ENCODE measurements around the gene S100A11. TPM values are rescaled to one million over a fixed set of nuclear protein-coding genes. Genes with fewer than 3 reads are reported as not detected.
"Not testable (repeated sequence)": the region's sequence is repeated elsewhere in the genome, so short reads cannot be mapped to it uniquely, and the experiment has no call there.

The S100A11 gene
- polyA plus RNA-seq, 1 of the 3 experiments (the other 2 are of a cell fraction), result 736 TPM

- Histone ChIP-seq H3K9ac (no peak overlapping the region), H3K79me2 (ENCODE audit: insufficient read depth) (no peaks in the 10 kb centered on the region), H4K20me1 (ENCODE audit: insufficient read depth) (no peaks in the 10 kb centered on the region), H3K9me2 (no peaks in the 10 kb centered on the region), H3K4me1 (ENCODE audit: control insufficient read depth in 1 of 2, insufficient read depth in 2 of 2, low read depth in 1 of 2, low read length in 1 of 2) (no peaks in the 10 kb centered on the region), H3K4me3 (ENCODE audit: low read depth in 2 of 2, low read length in 1 of 2) (no peak overlapping the region), H3K4me2 (no peak overlapping the region), H3F3A (replicated peaks; ENCODE audit: insufficient read depth) (no peaks in the 10 kb centered on the region), H3K27me3 (ENCODE audit: insufficient read depth) (peaks cover 4% of the 10 kb centered on the region; the same call in 1 of the 2 replicates), H3K9me3 (no peaks in the 10 kb centered on the region), H3K36me3 (replicated peaks in 1 of 2; ENCODE audit: control insufficient read depth in 1 of 2, insufficient read depth in 2 of 2, low read length in 1 of 2) (no peaks in the 10 kb centered on the region), H3K27ac (ENCODE audit: low read depth in 2 of 2, low read length in 1 of 2) (no peak overlapping the region), H2AFZ (ENCODE audit: low read depth) (no peak overlapping the region)
- no peak for DNase-seq
- ChIA-PET CTCF (no interaction called here), POLR2A (no interaction called here)
- WGBS (ENCODE audit: low lambda C conversion rate), result 0% methylated on average over 1 of the region's 1 CpG
- no peak for TF ChIP-seq NRF1 (IDR thresholded peaks at IDR 0.05; ENCODE audit: low read depth, low read length)
- TF ChIP-seq NFIC (IDR thresholded peaks at IDR 0.05; ENCODE audit: borderline replicate concordance), result no peak
- TF ChIP-seq YY1 (IDR thresholded peaks at IDR 0.05; ENCODE audit: low read depth), result no peak
- TF ChIP-seq SIN3A (IDR thresholded peaks at IDR 0.05; ENCODE audit: borderline replicate concordance, low read depth, low read length), result no peak
- TF ChIP-seq POLR2AphosphoS5 (IDR thresholded peaks at IDR 0.05; ENCODE audit: low read depth, low read length), result no peak
- TF ChIP-seq MEF2A (IDR thresholded peaks at IDR 0.05; ENCODE audit: borderline replicate concordance, low read depth), result no peak
- TF ChIP-seq EZH2phosphoT487 (IDR thresholded peaks at IDR 0.05; ENCODE audit: borderline replicate concordance, low read depth), result no peak
- no peak for TF ChIP-seq TCF12 (IDR thresholded peaks at IDR 0.05)
- TF ChIP-seq, protein P1, sequence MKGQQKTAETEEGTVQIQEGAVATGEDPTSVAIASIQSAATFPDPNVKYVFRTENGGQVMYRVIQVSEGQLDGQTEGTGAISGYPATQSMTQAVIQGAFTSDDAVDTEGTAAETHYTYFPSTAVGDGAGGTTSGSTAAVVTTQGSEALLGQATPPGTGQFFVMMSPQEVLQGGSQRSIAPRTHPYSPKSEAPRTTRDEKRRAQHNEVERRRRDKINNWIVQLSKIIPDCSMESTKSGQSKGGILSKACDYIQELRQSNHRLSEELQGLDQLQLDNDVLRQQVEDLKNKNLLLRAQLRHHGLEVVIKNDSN (IDR thresholded peaks at IDR 0.05; ENCODE audit: borderline replicate concordance, low read depth), result no peak
- TF ChIP-seq, protein P2, sequence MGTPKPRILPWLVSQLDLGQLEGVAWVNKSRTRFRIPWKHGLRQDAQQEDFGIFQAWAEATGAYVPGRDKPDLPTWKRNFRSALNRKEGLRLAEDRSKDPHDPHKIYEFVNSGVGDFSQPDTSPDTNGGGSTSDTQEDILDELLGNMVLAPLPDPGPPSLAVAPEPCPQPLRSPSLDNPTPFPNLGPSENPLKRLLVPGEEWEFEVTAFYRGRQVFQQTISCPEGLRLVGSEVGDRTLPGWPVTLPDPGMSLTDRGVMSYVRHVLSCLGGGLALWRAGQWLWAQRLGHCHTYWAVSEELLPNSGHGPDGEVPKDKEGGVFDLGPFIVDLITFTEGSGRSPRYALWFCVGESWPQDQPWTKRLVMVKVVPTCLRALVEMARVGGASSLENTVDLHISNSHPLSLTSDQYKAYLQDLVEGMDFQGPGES (IDR thresholded peaks at IDR 0.05; ENCODE audit: low read depth, low read length), result no peak
These were observed 48.0 kb upstream of the S100A11 start for GRCh38 chr1:152084853-152085252.

- H3K27ac ChIP-seq (ENCODE audit: low read depth in 2 of 2, low read length in 1 of 2); H3K4me1 ChIP-seq (ENCODE audit: control insufficient read depth in 1 of 2, insufficient read depth in 2 of 2, low read depth in 1 of 2, low read length in 1 of 2); H2AFZ ChIP-seq (ENCODE audit: low read depth); POLR2A ChIA-PET; H3F3A ChIP-seq (replicated peaks; ENCODE audit: insufficient read depth); DNase-seq; H3K36me3 ChIP-seq (replicated peaks in 1 of 2; ENCODE audit: control insufficient read depth in 1 of 2, insufficient read depth in 2 of 2, low read length in 1 of 2); H3K9me2 ChIP-seq; H3K4me3 ChIP-seq (ENCODE audit: low read depth in 2 of 2, low read length in 1 of 2); H3K9me3 ChIP-seq; CTCF ChIA-PET; H3K9ac ChIP-seq; H3K4me2 ChIP-seq; H3K79me2 ChIP-seq (ENCODE audit: insufficient read depth); H4K20me1 ChIP-seq (ENCODE audit: insufficient read depth): not testable (repeated sequence)
- WGBS (ENCODE audit: low lambda C conversion rate), result 33% methylated on average over 3 of the region's 17 CpGs
- H3K27me3 ChIP-seq (ENCODE audit: insufficient read depth), result peaks cover 37% of the 10 kb centered on the region
These were observed 44.2 kb upstream of the S100A11 start for GRCh38 chr1:152081026-152081425.

- H3K79me2 ChIP-seq (ENCODE audit: insufficient read depth); H4K20me1 ChIP-seq (ENCODE audit: insufficient read depth); H3K4me2 ChIP-seq; H3K4me3 ChIP-seq (ENCODE audit: low read depth in 2 of 2, low read length in 1 of 2); H3K4me1 ChIP-seq (ENCODE audit: control insufficient read depth in 1 of 2, insufficient read depth in 2 of 2, low read depth in 1 of 2, low read length in 1 of 2); CTCF ChIA-PET; H3K27ac ChIP-seq (ENCODE audit: low read depth in 2 of 2, low read length in 1 of 2); H3K36me3 ChIP-seq (replicated peaks in 1 of 2; ENCODE audit: control insufficient read depth in 1 of 2, insufficient read depth in 2 of 2, low read length in 1 of 2); H3F3A ChIP-seq (replicated peaks; ENCODE audit: insufficient read depth); H3K9me2 ChIP-seq; H2AFZ ChIP-seq (ENCODE audit: low read depth); H3K9ac ChIP-seq; POLR2A ChIA-PET; DNase-seq; H3K9me3 ChIP-seq: not testable (repeated sequence)
- peaks cover 37% of the 10 kb centered on the region for H3K27me3 ChIP-seq (ENCODE audit: insufficient read depth)
- 10% methylated on average over 16 of the region's 17 CpGs for WGBS (ENCODE audit: low lambda C conversion rate)
These were observed 43.7 kb upstream of the S100A11 start for GRCh38 chr1:152080494-152080893.
